Memory B cell (primary cell): Measurements from ENCODE around the gene CBX7.

Experiments used
- ATAC-seq: fragments of 150-1000 bp; cut with Tn5 transposase; 2 replicates; pipeline ENCODE4 v1.10.0; 2021; ENCODE audit warnings: low read depth, mild to moderate bottlenecking, moderate library complexity
- DNase-seq, 2 donors: peaks; one replicate each; pipeline ENCODE4 v3.0.0; 2022; ENCODE audit warnings: low spot score in 2 of 2
- H3K27ac Mint-ChIP-seq: one replicate; pipeline ENCODE4 v1.8.0; 2022; ENCODE audit warnings: mild to moderate bottlenecking, moderate library complexity, mixed read lengths
- H3K27me3 Mint-ChIP-seq: one replicate; pipeline ENCODE4 v1.8.0; 2022; ENCODE audit warnings: mixed read lengths
- H3K36me3 Mint-ChIP-seq: one replicate; pipeline ENCODE4 v1.8.0; 2022; ENCODE audit warnings: mild to moderate bottlenecking, mixed read lengths
- H3K4me1 Mint-ChIP-seq: one replicate; pipeline ENCODE4 v1.8.0; 2022; ENCODE audit warnings: mixed read lengths
- H3K4me3 Mint-ChIP-seq: one replicate; pipeline ENCODE4 v1.8.0; 2022; ENCODE audit warnings: mild to moderate bottlenecking, moderate library complexity, mixed read lengths
- H3K9me3 Mint-ChIP-seq: one replicate; pipeline ENCODE4 v1.8.0; 2022; ENCODE audit warnings: mixed read lengths

Gene CBX7

DNA sequence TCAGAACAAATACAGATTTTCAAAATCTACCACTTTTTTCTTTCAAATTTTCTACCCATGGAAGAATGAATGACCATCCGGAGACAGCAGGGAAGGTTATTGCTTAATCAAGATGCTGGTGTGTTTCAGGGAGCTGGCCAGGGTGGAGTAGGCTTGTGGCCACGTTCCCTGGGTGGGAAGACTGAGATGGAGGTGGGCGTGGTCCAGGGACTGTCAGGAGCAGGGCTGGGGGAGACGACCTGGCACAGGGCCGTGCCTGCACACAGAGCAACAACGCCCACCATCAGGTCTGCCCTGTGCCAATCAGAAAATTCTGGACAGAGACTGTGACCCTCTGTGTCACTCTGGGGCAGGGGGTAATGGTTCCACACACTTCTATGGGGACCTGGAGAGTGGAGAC lies 62.6 kb downstream of the CBX7 start:
- ATAC-seq (no peak), DNase-seq (no peak)
- no peaks in the 10 kb centered on the region for H3K9me3 Mint-ChIP-seq
- peaks cover 12% of the 10 kb centered on the region for H3K36me3 Mint-ChIP-seq
- peak overlapping the region; percentile 78 for H3K27ac Mint-ChIP-seq
- H3K4me3 Mint-ChIP-seq: no peak overlapping the region
- peaks cover 44% of the 10 kb centered on the region for H3K4me1 Mint-ChIP-seq
- H3K27me3 Mint-ChIP-seq: no peaks in the 10 kb centered on the region

DNA sequence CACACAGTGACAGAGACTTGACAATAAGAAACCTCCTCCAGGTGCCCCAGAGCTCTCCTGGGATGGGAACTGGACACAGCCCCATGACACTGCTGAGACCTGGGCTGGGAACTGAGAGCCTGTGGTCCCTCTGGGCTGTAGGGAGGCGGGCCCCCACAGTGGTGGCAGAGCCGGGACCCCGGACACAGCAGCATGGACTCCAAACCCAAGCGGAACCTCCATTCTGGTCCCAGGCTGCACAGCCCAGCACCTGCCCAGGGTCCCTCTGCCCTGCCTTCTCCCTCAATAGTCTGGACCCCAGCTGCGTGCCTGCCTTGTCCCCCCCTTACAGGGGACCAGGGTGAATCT lies 63.8 kb downstream of the CBX7 start:
- Mint-ChIP-seq H3K36me3 (peaks cover 12% of the 10 kb centered on the region), H3K4me1 (peaks cover 39% of the 10 kb centered on the region), H3K4me3 (no peak overlapping the region), H3K27me3 (no peaks in the 10 kb centered on the region), H3K9me3 (no peaks in the 10 kb centered on the region), H3K27ac (peak overlapping the region; percentile 90)
- DNase-seq (no peak), ATAC-seq (no peak)

DNA sequence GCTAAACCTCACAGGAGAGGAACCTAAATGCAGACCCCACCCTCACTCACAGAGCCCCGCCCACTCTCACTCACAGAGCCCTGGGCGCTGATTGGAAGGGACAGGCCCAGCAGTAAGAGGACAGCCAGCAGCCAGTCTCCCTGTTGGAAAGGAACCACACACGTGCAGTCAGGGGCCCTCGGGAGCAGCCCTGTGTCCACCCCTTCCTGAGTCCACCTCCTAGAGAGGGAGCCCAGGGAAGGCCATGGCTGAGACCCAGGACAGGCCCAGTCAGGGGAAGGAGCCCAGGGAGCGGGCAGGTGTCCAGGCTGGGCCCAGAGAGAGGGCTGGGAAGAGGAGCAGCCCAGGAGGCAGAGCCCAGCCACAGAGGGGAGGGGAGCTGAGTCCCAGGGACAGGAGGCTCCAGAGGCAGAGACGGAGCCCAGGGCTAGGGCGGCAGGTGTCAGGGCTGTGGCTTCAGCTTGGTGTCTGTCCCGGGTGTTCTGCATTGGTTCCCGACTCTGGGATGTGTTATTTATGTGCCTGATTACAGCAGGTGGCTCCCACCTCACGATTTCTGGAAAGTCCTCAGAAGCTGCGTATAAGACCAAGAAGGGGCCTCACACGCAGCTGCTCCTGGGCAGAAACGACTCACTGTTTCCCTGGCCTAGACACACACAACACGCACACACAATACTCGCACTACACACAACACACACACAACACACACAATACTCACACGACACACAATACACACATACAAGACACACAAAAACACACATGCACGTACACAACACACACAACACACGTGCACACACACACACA lies 64.4 kb downstream of the CBX7 start:
- Mint-ChIP-seq H3K36me3 (peaks cover 12% of the 10 kb centered on the region), H3K27ac (peak overlapping the region; percentile 90), H3K9me3 (no peaks in the 10 kb centered on the region), H3K27me3 (no peaks in the 10 kb centered on the region), H3K4me1 (peaks cover 39% of the 10 kb centered on the region), H3K4me3 (no peak overlapping the region)
- no peak for DNase-seq
- ATAC-seq: no peak

GRCh38 chr22:39087098-39087497 lies 65.4 kb downstream of the CBX7 start:
- H3K4me3 Mint-ChIP-seq: no peak overlapping the region
- no peaks in the 10 kb centered on the region for H3K27me3 Mint-ChIP-seq
- H3K36me3 Mint-ChIP-seq: peaks cover 14% of the 10 kb centered on the region
- peaks cover 31% of the 10 kb centered on the region for H3K4me1 Mint-ChIP-seq
- ATAC-seq: no peak
- no peaks in the 10 kb centered on the region for H3K9me3 Mint-ChIP-seq
- no peak for DNase-seq
- peak overlapping the region; percentile 90 for H3K27ac Mint-ChIP-seq

DNA sequence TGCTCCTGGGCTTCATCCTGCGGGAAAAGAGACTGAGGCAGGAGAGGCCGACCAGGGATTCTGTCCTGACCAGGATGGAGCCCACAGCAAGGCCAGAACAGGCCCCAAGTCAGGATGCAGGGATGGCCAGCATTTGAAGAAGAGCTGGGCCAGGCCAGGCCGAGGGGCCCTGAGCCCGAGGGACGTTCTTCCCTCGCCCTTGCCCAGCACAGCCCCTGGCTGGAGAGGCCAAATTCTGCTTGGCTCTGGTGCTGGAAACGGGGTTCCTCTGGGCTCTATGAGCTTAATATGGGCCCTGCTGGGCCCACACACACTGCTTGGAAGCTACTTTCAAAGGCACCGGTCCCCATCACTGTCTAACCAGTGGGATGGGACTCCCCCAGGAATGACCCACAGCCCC lies 67.8 kb downstream of the CBX7 start:
- DNase-seq (no peak), ATAC-seq (no peak)
- H3K36me3 Mint-ChIP-seq: peaks cover 27% of the 10 kb centered on the region
- H3K4me3 Mint-ChIP-seq: no peak overlapping the region
- no peak overlapping the region for H3K27ac Mint-ChIP-seq
- no peaks in the 10 kb centered on the region for H3K27me3 Mint-ChIP-seq
- no peaks in the 10 kb centered on the region for H3K9me3 Mint-ChIP-seq
- peaks cover 23% of the 10 kb centered on the region for H3K4me1 Mint-ChIP-seq

DNA sequence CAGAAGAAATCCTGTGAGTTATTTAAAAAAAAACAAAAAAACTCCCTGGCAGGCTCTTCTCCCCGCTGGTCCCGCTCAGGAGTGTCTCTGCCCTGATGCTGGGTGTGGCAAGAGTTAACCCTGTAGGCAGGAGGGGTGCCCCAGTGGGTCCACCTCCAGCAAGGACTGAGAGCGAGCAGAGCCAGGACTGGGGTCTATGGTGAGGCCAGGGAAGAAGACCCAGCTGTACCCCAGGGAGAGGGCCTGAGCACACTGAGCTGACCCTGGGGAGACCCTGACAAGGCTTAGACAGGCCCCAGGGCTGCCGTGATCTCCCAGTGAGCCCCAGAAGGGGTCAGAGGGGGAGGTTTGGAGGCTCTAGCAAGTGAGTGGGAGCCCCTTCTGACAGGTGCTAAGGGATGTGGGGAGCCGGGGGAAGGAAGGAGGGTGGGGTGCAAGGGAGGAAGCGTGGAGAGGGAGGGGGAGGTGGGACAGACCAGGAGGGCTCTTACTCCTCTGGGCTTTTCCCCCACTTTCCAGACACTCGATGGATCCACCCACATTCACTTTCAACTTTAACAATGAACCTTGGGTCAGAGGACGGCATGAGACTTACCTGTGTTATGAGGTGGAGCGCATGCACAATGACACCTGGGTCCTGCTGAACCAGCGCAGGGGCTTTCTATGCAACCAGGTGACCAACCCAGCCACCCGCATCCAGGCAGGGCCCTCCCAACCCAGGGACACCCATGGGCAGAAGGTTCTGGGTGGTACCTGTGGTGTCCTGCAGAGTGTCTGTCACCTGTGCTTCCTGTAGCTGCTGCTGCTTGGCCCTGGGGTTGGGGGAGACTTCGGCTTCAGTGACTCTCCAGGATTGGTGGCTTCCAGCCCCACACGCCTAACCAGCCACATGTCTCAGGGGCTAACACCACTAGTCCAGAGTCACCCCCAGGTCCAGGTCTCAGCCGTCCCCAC lies 69.0 kb downstream of the CBX7 start:
- no peak overlapping the region for H3K27ac Mint-ChIP-seq
- H3K36me3 Mint-ChIP-seq: peaks cover 27% of the 10 kb centered on the region
- no peaks in the 10 kb centered on the region for H3K27me3 Mint-ChIP-seq
- DNase-seq (no peak), ATAC-seq (no peak)
- H3K4me1 Mint-ChIP-seq: peaks cover 20% of the 10 kb centered on the region
- H3K4me3 Mint-ChIP-seq: no peak overlapping the region
- H3K9me3 Mint-ChIP-seq: no peaks in the 10 kb centered on the region

DNA sequence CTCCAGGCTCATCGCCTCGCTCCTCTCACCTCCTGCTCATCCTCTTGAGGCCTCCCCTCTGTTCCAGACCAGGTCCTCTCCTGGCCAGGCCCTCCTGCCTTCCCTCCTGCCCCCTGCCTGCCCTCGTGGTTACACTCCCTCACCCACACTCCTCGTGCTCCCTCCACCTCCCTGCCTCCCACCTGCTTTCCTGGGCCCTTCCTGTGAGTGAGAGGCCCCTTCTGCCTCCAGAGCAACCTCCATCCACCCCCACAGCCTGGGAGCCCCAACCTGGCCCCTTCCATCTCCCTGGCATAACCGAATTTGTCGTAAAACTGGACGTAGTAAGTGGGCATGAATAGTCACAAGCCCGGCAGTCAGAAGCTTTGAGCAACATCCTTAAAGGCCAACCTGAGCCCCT lies 70.9 kb downstream of the CBX7 start:
- DNase-seq: no peak
- Mint-ChIP-seq H3K27me3 (no peaks in the 10 kb centered on the region), H3K4me1 (peaks cover 26% of the 10 kb centered on the region), H3K27ac (peak overlapping the region; percentile 91), H3K9me3 (no peaks in the 10 kb centered on the region), H3K4me3 (no peak overlapping the region), H3K36me3 (peaks cover 22% of the 10 kb centered on the region)
- ATAC-seq: no peak

- H3K4me1 Mint-ChIP-seq: peaks cover 28% of the 10 kb centered on the region
- peaks cover 18% of the 10 kb centered on the region for H3K36me3 Mint-ChIP-seq
- DNase-seq: no peak
- H3K9me3 Mint-ChIP-seq: no peaks in the 10 kb centered on the region
- no peak for ATAC-seq
- H3K4me3 Mint-ChIP-seq: peak overlapping the region; percentile 21
- H3K27ac Mint-ChIP-seq: peak overlapping the region; percentile 91
- H3K27me3 Mint-ChIP-seq: no peaks in the 10 kb centered on the region
Observed at GRCh38 chr22:39081016-39081415, 71.5 kb downstream of the CBX7 start.
